Measurements from ENCODE around the gene SAA1. TPM values are rescaled to one million over a fixed set of nuclear protein-coding genes. Genes with fewer than 3 reads are reported as not detected.

Gene SAA1
- total and polyA plus RNA-seq, 9 of the 15 experiments (the other 6 are each of a cell fraction or from before 2014, with no cell fraction given): 6.3 TPM; not detected in 8

- FAIRE-seq: no peak
- TF ChIP-seq, protein P1, sequence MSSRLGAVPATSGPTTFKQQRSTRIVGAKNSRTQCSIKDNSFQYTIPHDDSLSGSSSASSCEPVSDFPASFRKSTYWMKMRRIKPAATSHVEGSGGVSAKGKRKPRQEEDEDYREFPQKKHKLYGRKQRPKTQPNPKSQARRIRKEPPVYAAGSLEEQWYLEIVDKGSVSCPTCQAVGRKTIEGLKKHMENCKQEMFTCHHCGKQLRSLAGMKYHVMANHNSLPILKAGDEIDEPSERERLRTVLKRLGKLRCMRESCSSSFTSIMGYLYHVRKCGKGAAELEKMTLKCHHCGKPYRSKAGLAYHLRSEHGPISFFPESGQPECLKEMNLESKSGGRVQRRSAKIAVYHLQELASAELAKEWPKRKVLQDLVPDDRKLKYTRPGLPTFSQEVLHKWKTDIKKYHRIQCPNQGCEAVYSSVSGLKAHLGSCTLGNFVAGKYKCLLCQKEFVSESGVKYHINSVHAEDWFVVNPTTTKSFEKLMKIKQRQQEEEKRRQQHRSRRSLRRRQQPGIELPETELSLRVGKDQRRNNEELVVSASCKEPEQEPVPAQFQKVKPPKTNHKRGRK (tag; IDR thresholded peaks at IDR 0.05): 0 out of 2 replicates have a peak, but pooled peaks have one; percentile 11
- no peak for TF ChIP-seq KHSRP (IDR thresholded peaks at IDR 0.05)
- in situ Hi-C loops (cut with MboI): no loop called here
- no peak; the same call in 2 of the 3 replicates for ATAC-seq
- Histone ChIP-seq H3K79me2 (ENCODE audit: control insufficient read depth, insufficient read depth, low read length) (no peaks in the 10 kb centered on the region), H4K20me1 (replicated peaks; ENCODE audit: control insufficient read depth, insufficient read depth, low read length) (no peaks in the 10 kb centered on the region; the same call in 1 of the 2 replicates), H3K4me1 (replicated peaks in 1 of 2; ENCODE audit: control insufficient read depth in 2 of 2, insufficient read depth in 2 of 2, low read length in 2 of 2) (no peaks in the 10 kb centered on the region), H3K27ac (ENCODE audit: extremely low read depth, low read depth, low read length) (no peak overlapping the region), H3K9me1 (ENCODE audit: control insufficient read depth, insufficient read depth, low read length) (no peaks in the 10 kb centered on the region), H3K4me2 (ENCODE audit: insufficient read depth, low read length) (no peak overlapping the region), H3K36me3 (ENCODE audit: control insufficient read depth, insufficient read depth, low read length) (no peaks in the 10 kb centered on the region), H3K27me3 (ENCODE audit: control insufficient read depth in 2 of 2, insufficient read depth in 2 of 2, low read length in 2 of 2) (peaks cover 10 to 16% of the 10 kb centered on the region in 2 experiments; a peak in 4 of 5 replicates), H3K9me3 (replicated peaks; ENCODE audit: control insufficient read depth, insufficient read depth, low read depth, low read length) (no peaks in the 10 kb centered on the region), H3K9ac (ENCODE audit: insufficient read depth in 1 of 2, low read depth in 2 of 2, low read length in 2 of 2) (no peak overlapping the region), H3K4me3 (no peak overlapping the region), H2AFZ (ENCODE audit: low read depth, low read length) (no peak overlapping the region)
- DNase-seq (ENCODE audit: extremely low read depth in 1 of 4, low spot score in 3 of 4): no peak
- ChIA-PET POLR2A (no interaction called here), CTCF (ENCODE audit: low intra/inter-chr PET ratio) (no interaction called here)
- 2% methylated on average over 6 of the region's 8 CpGs for WGBS (ENCODE audit: insufficient coverage, low coverage, missing lambda C conversion rate)
- BruUV-seq (replicated peaks): no TSS peak
- intact Hi-C loops (cut with micrococcal nuclease): loop anchor here (10.0 kb wide), 1 partner anchor 289 kb away; the partner anchor contains the start of gene TSG101
Observed at GRCh38 chr11:18235394-18236334, 30.4 kb upstream of the SAA1 start.

Data from K562 (cell line).